Measurements from ENCODE around the gene ADAM22. TPM values are rescaled to one million over a fixed set of nuclear protein-coding genes. Genes with fewer than 3 reads are reported as not detected.

ADAM22 gene
- total RNA-seq, 1 donor from 2014 or later = 3.0 TPM

DNA sequence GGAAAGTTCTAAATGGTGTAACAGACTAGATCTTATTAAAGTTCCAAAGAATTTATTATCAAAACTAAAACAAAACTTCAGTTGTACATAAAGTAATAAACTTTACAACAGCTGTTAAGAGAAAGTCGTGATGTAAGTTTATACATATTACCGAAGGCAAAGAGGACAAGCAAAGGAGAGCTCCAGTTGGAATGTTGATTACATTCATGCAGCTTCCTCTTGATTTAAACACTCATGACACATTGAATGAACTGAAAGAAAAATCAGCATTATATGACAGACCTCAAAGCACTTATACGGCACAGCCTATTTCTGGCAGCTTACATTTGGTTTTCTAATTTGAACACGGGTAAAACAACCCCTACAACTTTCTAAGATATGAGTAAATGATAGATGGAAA lies 272.2 kb downstream of the ADAM22 start:
- peaks cover 54% of the 10 kb centered on the region for H3K36me3 Mint-ChIP-seq (ENCODE audit: unreplicated experiment)
- H3K9me3 Mint-ChIP-seq (ENCODE audit: unreplicated experiment) = no peaks in the 10 kb centered on the region
- no peaks in the 10 kb centered on the region for H3K4me1 Mint-ChIP-seq (ENCODE audit: unreplicated experiment)
- no peak overlapping the region for H3K4me3 Mint-ChIP-seq (ENCODE audit: unreplicated experiment)
- no peak for TF ChIP-seq CTCF (IDR thresholded peaks at IDR 0.05)
- H3K27me3 Mint-ChIP-seq (ENCODE audit: unreplicated experiment) = no peaks in the 10 kb centered on the region
- H3K27ac Mint-ChIP-seq (ENCODE audit: unreplicated experiment) = no peak overlapping the region
- no peak for DNase-seq (ENCODE audit: extremely low spot score, unreplicated experiment)

DNA sequence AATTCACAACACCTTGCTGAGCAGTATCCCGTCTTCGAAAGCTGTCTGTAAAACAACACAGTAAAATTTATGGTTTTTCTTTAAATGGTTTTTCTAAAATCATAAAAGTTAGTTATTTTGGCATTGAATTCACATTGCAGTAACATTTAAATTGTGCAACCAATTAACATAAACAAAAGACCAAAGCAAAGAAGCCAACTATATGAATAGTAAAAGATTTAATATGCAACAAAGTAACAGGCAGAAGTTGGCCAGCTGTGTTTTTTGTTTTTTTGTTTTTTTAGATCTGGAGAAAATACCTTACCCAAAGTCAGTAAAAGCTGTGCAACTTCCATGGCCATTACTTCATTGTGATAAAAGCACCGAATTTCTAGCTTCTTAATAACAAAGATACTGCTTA lies 274.5 kb downstream of the ADAM22 start:
- Mint-ChIP-seq H3K9me3 (ENCODE audit: unreplicated experiment) (no peaks in the 10 kb centered on the region), H3K4me3 (ENCODE audit: unreplicated experiment) (no peak overlapping the region), H3K27ac (ENCODE audit: unreplicated experiment) (no peak overlapping the region), H3K4me1 (ENCODE audit: unreplicated experiment) (no peaks in the 10 kb centered on the region), H3K27me3 (ENCODE audit: unreplicated experiment) (no peaks in the 10 kb centered on the region), H3K36me3 (ENCODE audit: unreplicated experiment) (peaks cover 45% of the 10 kb centered on the region)
- no peak for TF ChIP-seq CTCF (IDR thresholded peaks at IDR 0.05)
- DNase-seq (ENCODE audit: extremely low spot score, unreplicated experiment) = no peak

GRCh38 chr7:88212918-88213317 lies 278.9 kb downstream of the ADAM22 start:
- DNase-seq (ENCODE audit: extremely low spot score, unreplicated experiment) = no peak
- H3K9me3 Mint-ChIP-seq (ENCODE audit: unreplicated experiment) = no peaks in the 10 kb centered on the region
- peaks cover 6% of the 10 kb centered on the region for H3K4me1 Mint-ChIP-seq (ENCODE audit: unreplicated experiment)
- peak overlapping the region; percentile 39 for H3K27ac Mint-ChIP-seq (ENCODE audit: unreplicated experiment)
- peaks cover 22% of the 10 kb centered on the region for H3K36me3 Mint-ChIP-seq (ENCODE audit: unreplicated experiment)
- no peak for TF ChIP-seq CTCF (IDR thresholded peaks at IDR 0.05)
- no peaks in the 10 kb centered on the region for H3K27me3 Mint-ChIP-seq (ENCODE audit: unreplicated experiment)
- H3K4me3 Mint-ChIP-seq (ENCODE audit: unreplicated experiment) = no peak overlapping the region

- Mint-ChIP-seq H3K36me3 (ENCODE audit: unreplicated experiment) (peaks cover 11% of the 10 kb centered on the region), H3K9me3 (ENCODE audit: unreplicated experiment) (no peaks in the 10 kb centered on the region), H3K4me1 (ENCODE audit: unreplicated experiment) (peaks cover 17% of the 10 kb centered on the region), H3K4me3 (ENCODE audit: unreplicated experiment) (no peak overlapping the region), H3K27ac (ENCODE audit: unreplicated experiment) (no peak overlapping the region), H3K27me3 (ENCODE audit: unreplicated experiment) (no peaks in the 10 kb centered on the region)
- no peak for TF ChIP-seq CTCF (IDR thresholded peaks at IDR 0.05)
- no peak for DNase-seq (ENCODE audit: extremely low spot score, unreplicated experiment)
These were observed 280.4 kb downstream of the ADAM22 start for GRCh38 chr7:88214456-88214855.

DNA sequence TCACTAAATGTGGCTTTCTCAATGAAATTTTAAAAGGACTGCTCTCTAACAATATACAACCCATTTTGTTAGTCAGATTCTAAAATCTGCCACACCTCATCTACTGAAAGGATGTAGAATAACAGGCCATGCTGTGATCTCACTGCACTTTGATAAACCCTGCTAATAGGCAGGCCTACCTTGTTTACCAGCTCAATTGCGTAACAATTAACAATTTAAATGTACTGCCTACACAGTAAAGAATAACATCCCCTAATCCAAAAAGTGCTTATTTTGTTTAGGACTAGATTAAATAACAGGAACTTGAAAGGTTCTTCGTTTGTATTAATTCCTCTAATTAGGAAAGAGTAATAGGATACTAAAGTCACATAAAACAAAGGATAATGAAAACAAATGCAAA lies 281.2 kb downstream of the ADAM22 start:
- no peaks in the 10 kb centered on the region for H3K9me3 Mint-ChIP-seq (ENCODE audit: unreplicated experiment)
- H3K4me3 Mint-ChIP-seq (ENCODE audit: unreplicated experiment) = no peak overlapping the region
- peaks cover 6% of the 10 kb centered on the region for H3K36me3 Mint-ChIP-seq (ENCODE audit: unreplicated experiment)
- no peak for DNase-seq (ENCODE audit: extremely low spot score, unreplicated experiment)
- H3K27ac Mint-ChIP-seq (ENCODE audit: unreplicated experiment) = no peak overlapping the region
- no peak for TF ChIP-seq CTCF (IDR thresholded peaks at IDR 0.05)
- peaks cover 17% of the 10 kb centered on the region for H3K4me1 Mint-ChIP-seq (ENCODE audit: unreplicated experiment)
- no peaks in the 10 kb centered on the region for H3K27me3 Mint-ChIP-seq (ENCODE audit: unreplicated experiment)

Data from osteocyte (in vitro differentiated cells).